OCI-LY1 (cell line): ENCODE measurements around the gene GSTM2.
"Not testable (repeated sequence)": the region's sequence is repeated elsewhere in the genome, so short reads cannot be mapped to it uniquely, and the experiment has no call there.

Experiments
- H2AFZ ChIP-seq: fragments of 200-600 bp; sonication (generic), shearing (Covaris generic); 2 replicates; pipeline ENCODE4 v1.6.0; 2014; ENCODE audit warnings: antibody characterized with exemption, mild to moderate bottlenecking, low read length
- H3F3A ChIP-seq: fragments of 200-600 bp; sonication (generic), shearing (Covaris generic); 2 replicates; pipeline ENCODE4 v1.6.0; 2014; ENCODE audit warnings: mild to moderate bottlenecking, antibody characterized with exemption, low read length, moderate library complexity; ENCODE audit not compliant: insufficient read depth
- H3K27ac ChIP-seq: fragments of 200-600 bp; sonication (generic); 2 replicates; pipeline ENCODE4 v1.5.1; 2014; ENCODE audit warnings: low read length, mixed run types, mild to moderate bottlenecking, low read depth; ENCODE audit not compliant: poor library complexity, severe bottlenecking
- H3K27me3 ChIP-seq: fragments of 200-600 bp; sonication (generic); 2 replicates; pipeline ENCODE4 v1.6.0; 2014; ENCODE audit warnings: antibody characterized with exemption, mild to moderate bottlenecking, low read length, moderate library complexity; ENCODE audit not compliant: insufficient read depth
- H3K36me3 ChIP-seq: fragments of 200-600 bp; sonication (generic); 2 replicates; pipeline ENCODE4 v1.6.1; 2014; ENCODE audit warnings: mild to moderate bottlenecking, antibody characterized with exemption, low read length, moderate library complexity, mixed read lengths; ENCODE audit not compliant: insufficient read depth
- H3K4me1 ChIP-seq: fragments of 200-600 bp; sonication (generic); 2 replicates; pipeline ENCODE4 v1.5.1; 2014; ENCODE audit warnings: mild to moderate bottlenecking, low read length, moderate library complexity; ENCODE audit not compliant: insufficient read depth, severe bottlenecking
- H3K4me2 ChIP-seq: fragments of 200-600 bp; sonication (generic), shearing (Covaris generic); 2 replicates; pipeline ENCODE4 v1.6.1; 2014; ENCODE audit warnings: low read length
- H3K4me3 ChIP-seq: fragments of 200-600 bp; sonication (generic); 2 replicates; pipeline ENCODE4 v1.5.1; 2014; ENCODE audit warnings: low read length, low read depth, mild to moderate bottlenecking, mixed read lengths; ENCODE audit not compliant: poor library complexity, severe bottlenecking
- H3K79me2 ChIP-seq: fragments of 200-600 bp; shearing (Covaris generic); 2 replicates; pipeline ENCODE4 v1.6.1; 2016; ENCODE audit warnings: mixed run types, low read length, mixed read lengths; ENCODE audit not compliant: insufficient read depth
- H3K9ac ChIP-seq: fragments of 200-600 bp; sonication (generic), shearing (Covaris generic); 2 replicates; pipeline ENCODE4 v1.6.1; 2014; ENCODE audit warnings: mild to moderate bottlenecking, low read length, mixed read lengths
- H3K9me2 ChIP-seq: fragments of 200-600 bp; sonication (generic), shearing (Covaris generic); 2 replicates; pipeline ENCODE4 v1.6.1; 2014; ENCODE audit warnings: low read depth, mild to moderate bottlenecking, low read length, mixed read lengths
- H3K9me3 ChIP-seq: fragments of 200-600 bp; shearing (Covaris generic); 2 replicates; pipeline ENCODE4 v1.6.1; 2014; ENCODE audit warnings: low read length, mixed read lengths
- H4K20me1 ChIP-seq: fragments of 200-600 bp; sonication (generic), shearing (Covaris generic); 2 replicates; pipeline ENCODE4 v1.6.0; 2016; ENCODE audit warnings: mild to moderate bottlenecking, low read length; ENCODE audit not compliant: insufficient read depth
- EZH2 ChIP-seq: fragments of 200-600 bp; sonication (generic), shearing (Covaris generic); IDR thresholded peaks from 2 replicates; pipeline ENCODE4 v1.8.0; 2017; ENCODE audit warnings: borderline replicate concordance, mixed run types, mild to moderate bottlenecking, antibody characterized with exemption, low read length, moderate library complexity, mixed read lengths
- TF ChIP-seq, protein P1 (sequence below): fragments of 200-600 bp; sonication (generic), shearing (Covaris generic); IDR thresholded peaks from 2 replicates; pipeline ENCODE4 v1.5.1; 2017; ENCODE audit warnings: mild to moderate bottlenecking, antibody characterized with exemption, low read length, moderate library complexity, mixed read lengths

GSTM2 gene

DNA sequence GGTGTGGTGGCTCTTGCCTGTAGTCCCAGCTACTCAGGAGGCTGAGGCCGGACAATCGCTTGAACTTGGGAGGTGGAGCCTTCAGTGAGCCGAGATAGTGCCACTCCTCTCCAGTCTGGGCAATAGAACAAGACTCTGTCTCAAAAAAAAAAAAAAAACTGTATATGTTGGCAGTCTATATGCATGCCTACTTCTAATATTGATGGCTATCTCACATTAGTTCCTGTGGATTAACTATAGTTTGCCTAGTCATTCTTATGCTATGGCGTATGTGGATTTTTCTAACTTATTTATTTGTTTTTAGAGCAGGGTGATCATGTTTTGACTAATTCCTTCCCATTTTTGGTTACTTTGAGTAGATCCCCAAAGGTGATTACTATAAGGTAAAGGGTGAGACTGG lies 29.2 kb downstream of the GSTM2 start:
- no peak overlapping the region for H3K4me2 ChIP-seq
- no peaks in the 10 kb centered on the region for H3K4me1 ChIP-seq
- no peak overlapping the region for H3K9ac ChIP-seq

DNA sequence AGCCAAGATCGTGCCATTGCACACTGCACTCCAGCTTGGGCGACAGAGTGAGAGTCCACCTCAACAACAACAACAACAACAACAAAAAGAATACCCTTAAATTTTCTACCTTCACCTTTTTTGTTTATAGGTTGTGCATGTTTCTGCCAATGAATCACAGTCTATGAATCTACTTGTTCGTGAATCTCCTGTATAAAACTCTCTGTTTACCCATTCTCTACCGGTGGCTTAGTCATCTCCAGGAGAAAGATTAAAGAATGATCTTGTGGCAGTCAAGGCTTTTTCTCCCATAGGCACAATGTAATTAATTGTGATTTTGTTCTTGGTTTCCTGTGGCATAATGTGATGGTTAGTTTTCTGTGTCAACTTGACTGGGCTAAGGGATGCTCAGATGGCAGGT lies 30.0 kb downstream of the GSTM2 start:
- not testable (repeated sequence) for H4K20me1 ChIP-seq, H3K9me3 ChIP-seq, H3K9me2 ChIP-seq, H3K27ac ChIP-seq, H3K4me1 ChIP-seq, H3K4me2 ChIP-seq, H3K27me3 ChIP-seq, H3K4me3 ChIP-seq, H3K79me2 ChIP-seq, H3K36me3 ChIP-seq, H3K9ac ChIP-seq, H3F3A ChIP-seq, H2AFZ ChIP-seq

More for the DNA sequence above, 29.2 kb downstream of the GSTM2 start:
- H3K9me3 ChIP-seq = no peaks in the 10 kb centered on the region
- H3F3A ChIP-seq = no peaks in the 10 kb centered on the region
- no peak overlapping the region for H2AFZ ChIP-seq
- H3K79me2 ChIP-seq = no peaks in the 10 kb centered on the region
- TF ChIP-seq EZH2 = no peak
- TF ChIP-seq, protein P1, sequence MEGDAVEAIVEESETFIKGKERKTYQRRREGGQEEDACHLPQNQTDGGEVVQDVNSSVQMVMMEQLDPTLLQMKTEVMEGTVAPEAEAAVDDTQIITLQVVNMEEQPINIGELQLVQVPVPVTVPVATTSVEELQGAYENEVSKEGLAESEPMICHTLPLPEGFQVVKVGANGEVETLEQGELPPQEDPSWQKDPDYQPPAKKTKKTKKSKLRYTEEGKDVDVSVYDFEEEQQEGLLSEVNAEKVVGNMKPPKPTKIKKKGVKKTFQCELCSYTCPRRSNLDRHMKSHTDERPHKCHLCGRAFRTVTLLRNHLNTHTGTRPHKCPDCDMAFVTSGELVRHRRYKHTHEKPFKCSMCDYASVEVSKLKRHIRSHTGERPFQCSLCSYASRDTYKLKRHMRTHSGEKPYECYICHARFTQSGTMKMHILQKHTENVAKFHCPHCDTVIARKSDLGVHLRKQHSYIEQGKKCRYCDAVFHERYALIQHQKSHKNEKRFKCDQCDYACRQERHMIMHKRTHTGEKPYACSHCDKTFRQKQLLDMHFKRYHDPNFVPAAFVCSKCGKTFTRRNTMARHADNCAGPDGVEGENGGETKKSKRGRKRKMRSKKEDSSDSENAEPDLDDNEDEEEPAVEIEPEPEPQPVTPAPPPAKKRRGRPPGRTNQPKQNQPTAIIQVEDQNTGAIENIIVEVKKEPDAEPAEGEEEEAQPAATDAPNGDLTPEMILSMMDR = no peak
- H3K9me2 ChIP-seq = no peaks in the 10 kb centered on the region
- H4K20me1 ChIP-seq = no peaks in the 10 kb centered on the region
- H3K36me3 ChIP-seq = no peaks in the 10 kb centered on the region
- H3K27ac ChIP-seq = no peak overlapping the region
- no peaks in the 10 kb centered on the region for H3K27me3 ChIP-seq
- H3K4me3 ChIP-seq = no peak overlapping the region

DNA sequence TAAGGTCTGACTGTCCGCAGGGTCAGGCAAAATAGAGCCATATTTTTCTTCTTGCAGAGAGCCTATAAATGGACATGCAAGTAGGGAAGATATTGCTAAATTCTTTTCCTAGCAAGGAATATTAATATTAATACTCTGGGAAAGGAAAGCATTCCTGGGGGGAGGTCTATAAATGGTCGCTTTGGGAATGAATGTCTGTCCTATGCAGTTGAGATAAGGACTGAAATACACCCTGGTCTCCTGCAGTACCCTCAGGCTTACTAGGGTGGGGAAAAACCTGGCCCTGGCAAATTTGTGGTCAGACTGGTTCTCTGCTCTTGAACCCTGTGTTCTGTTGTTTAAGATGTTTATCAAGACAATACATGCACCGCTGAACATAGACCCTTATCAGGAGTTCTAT lies 35.1 kb downstream of the GSTM2 start:
- H2AFZ ChIP-seq, H3K27ac ChIP-seq, H3K4me3 ChIP-seq, H3K36me3 ChIP-seq, H3K9me3 ChIP-seq, H3K27me3 ChIP-seq, H3F3A ChIP-seq, H3K4me1 ChIP-seq, H3K79me2 ChIP-seq, H4K20me1 ChIP-seq, H3K4me2 ChIP-seq, H3K9me2 ChIP-seq, H3K9ac ChIP-seq: not testable (repeated sequence)

DNA sequence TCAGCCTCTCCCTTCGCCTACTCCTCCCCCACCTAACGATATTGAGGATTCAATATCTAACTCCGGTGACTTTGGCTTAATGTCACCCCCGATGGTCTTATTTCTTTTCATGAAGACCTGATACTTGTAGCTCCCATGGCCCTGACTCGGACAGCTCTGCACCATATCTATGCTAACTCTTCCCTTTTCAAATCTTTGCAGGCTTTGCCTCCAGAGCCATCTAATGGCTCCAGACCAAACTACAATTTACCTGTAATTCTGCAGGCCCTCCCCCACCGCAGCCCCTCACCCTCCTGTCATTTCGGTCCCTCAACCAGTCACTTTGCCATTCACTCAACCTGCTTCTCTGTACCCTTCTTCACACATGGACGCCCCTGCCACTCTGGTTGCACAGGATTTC lies 36.3 kb downstream of the GSTM2 start:
- Histone ChIP-seq H4K20me1 (no peaks in the 10 kb centered on the region), H3K4me2 (no peak overlapping the region), H3K9me2 (no peaks in the 10 kb centered on the region), H3K79me2 (no peaks in the 10 kb centered on the region), H2AFZ (no peak overlapping the region), H3K9me3 (no peaks in the 10 kb centered on the region), H3K9ac (no peak overlapping the region), H3K27me3 (0 out of 2 replicates have a peak, but pooled peaks cover 5% of the 10 kb centered on the region), H3F3A (no peaks in the 10 kb centered on the region), H3K4me3 (no peak overlapping the region), H3K36me3 (no peaks in the 10 kb centered on the region; the same call in 1 of the 2 replicates), H3K4me1 (no peaks in the 10 kb centered on the region), H3K27ac (no peak overlapping the region)
- TF ChIP-seq, protein P1 = peak; percentile 28; the same call in 1 of the 2 replicates
- TF ChIP-seq EZH2 = no peak
